GM21447 (cell line): ENCODE data around the gene R3HCC1L.
"Not testable (repeated sequence)": the region's sequence is repeated elsewhere in the genome, so short reads cannot be mapped to it uniquely, and the experiment has no call there.

Experiments
- ATAC-seq: cut with Tn5 transposase; IDR thresholded peaks from one replicate; pipeline ENCODE4 v1.9.1; 2021; ENCODE audit not compliant: unreplicated experiment

The R3HCC1L gene

DNA sequence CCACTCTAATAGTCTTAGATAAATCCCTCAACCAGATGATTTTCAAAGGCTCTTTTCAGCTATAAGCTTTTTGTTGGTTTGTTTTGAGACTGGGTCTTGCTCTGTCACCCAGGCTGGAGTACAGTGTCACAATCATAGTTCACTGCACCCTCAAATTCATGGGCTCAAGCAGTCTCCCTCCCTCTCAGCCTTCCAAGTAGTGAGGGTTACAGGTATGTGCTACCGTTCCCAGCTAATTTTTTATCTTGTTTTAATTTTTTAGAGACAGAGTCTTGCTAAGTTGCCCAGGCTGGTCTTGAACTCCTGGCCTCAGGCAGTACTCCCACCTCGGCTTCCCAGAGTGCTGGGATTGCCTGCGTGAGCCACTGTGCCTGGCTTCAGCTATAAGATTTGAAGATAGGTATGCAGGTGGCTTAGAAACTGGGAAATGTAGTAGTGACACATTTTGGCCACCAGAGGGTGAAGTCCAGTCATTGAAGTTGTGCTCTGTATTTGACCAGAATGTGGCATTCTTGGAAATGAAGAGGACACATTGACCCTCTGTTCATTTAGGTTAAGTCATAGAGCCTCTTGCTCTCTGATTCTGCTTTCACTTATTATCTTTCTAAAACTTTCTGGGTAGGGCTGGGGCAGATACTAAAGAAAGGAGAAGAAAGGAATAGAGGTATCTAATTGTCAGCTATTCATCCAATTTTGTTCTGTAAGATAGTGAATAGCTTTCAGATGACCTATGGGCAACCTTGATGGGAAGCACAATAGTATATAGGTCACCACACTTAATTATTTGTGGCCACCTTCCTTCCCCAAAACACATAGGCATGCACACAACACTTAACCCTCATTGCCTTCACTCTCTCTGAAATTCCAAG is 36.0 kb downstream of the R3HCC1L start:
- ATAC-seq, result no peak

DNA sequence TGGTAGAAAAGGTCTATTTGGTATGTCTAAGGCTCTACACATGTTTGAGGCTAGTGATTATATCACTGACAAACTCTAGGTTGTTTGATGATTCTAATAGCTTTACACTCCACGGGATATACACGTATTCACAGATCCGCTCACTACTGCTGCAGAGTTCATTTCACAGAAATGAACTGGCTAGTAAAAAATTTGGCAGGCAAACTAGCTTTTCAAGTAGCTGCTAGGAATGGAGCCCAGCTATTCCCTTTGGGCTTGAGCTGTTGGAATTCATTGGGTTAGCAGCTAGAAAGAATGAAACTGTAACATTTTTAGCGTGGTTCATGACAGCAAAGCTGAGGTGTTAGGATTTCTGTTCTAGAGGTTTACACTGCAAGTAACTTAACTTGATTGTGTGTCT is 37.6 kb downstream of the R3HCC1L start:
- ATAC-seq, result no peak

DNA sequence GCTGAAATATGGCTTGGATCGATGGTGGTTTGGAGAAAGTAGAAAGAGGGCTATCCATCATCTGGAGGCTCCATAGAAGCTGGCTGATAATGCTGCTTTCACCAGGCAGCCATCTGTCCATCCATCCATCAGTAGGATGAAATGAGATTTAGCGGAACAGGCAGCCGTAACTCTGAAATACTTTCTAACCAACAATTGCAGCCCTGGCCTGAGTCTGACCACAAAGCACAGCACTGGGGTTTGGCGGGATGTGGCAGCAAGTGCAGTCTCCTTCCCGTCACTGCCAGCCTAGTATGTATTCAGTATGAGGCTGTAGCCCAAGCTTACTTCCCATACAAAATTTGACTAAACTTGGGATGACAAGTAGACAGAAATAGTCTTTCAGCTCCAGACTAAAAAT is 38.0 kb downstream of the R3HCC1L start:
- no peak for ATAC-seq

DNA sequence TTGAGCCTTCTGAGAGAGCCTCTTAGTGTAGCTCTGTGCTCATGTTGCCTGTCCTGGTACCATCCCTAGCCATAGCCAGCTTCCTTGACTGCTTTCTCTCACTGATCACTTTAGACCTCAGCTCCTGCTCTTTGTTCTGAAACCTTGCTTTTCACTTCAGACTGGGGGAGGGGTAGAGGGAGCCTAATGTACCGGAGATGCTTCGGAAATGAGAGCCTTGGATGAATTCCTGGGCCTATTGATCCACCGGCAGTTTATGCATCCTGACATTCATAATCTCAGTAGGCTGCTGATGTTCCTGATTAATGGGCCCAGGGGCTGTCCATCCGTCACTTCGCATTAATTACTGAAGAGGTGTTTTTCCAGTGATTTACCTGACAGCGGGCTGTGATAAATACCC is 38.8 kb downstream of the R3HCC1L start:
- ATAC-seq, result no peak

DNA sequence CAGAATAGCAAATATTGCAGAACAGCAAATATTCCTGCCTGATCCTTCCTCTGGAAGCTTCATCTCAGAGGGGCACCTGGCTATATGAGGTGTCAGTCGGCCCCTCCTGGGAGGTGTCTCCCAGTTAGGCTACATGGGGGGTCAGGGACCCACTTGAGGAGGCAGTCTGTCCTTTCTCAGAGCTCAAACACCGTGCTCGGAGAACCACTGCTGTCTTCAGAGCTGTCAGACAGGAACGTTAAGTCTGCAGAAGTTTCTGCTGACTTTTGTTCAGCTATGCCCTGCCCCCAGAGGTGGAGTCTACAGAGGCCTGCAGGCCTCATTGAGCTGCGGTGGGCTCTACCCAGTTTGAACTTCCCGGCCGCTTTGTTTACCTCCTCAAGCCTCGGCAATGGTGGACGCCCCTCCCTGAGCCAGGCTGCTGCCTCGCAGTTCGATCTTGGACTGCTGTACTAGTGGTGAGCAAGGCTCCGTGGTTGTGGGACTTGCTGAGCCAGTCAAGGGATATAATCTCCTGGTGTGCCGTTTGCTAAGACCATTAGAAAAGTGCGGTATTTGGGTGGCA is 48.0 kb downstream of the R3HCC1L start:
- not testable (repeated sequence) for ATAC-seq

- no peak for ATAC-seq
Measured at GRCh38 chr10:98186681-98187080, 52.2 kb downstream of the R3HCC1L start.

DNA sequence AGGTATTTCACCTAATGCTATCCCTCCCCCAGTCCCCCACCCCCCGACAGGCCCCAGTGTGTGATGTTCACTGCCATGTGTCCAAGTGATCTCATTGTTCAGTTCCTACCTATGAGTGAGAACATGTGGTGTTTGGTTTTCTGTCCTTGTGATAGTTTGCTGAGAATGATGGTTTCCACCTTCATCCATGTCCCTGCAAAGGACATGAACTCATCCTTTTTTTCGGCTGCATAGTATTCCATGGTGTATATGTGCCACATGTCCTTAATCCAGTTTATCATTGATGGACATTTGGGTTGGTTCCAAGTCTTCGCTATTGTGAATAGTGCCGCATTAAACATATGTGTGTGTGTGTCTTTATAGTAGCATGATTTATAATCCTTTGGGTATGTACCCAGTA is 56.3 kb downstream of the R3HCC1L start:
- ATAC-seq, result not testable (repeated sequence)

GRCh38 chr10:98193037-98193436 is 58.6 kb downstream of the R3HCC1L start:
- no peak for ATAC-seq

GRCh38 chr10:98194633-98195032 is 60.2 kb downstream of the R3HCC1L start:
- ATAC-seq, result no peak

GRCh38 chr10:98195120-98195519 is 60.7 kb downstream of the R3HCC1L start:
- no peak for ATAC-seq

- no peak for ATAC-seq
Measured at GRCh38 chr10:98196985-98197384, 62.5 kb downstream of the R3HCC1L start.

DNA sequence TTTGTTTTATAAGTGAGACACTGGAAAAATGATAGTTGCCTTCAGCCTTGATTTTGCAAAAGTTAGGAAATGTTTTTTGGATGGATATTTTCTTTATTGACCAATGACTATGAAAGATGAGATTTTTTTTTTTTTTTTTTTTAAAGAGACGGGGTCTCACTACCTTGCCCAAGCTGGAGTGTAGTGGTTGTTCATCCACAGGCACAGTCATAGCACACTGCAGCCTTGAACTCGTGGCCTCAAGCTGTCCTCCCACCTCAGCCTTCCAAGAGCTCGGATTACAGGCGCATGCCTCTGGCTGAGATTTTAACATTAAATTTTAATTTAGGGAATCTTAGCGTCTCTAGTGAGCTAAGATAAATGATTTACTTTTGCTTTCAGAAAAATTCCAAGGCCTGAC is 67.3 kb downstream of the R3HCC1L start:
- no peak for ATAC-seq

- no peak for ATAC-seq
Measured at GRCh38 chr10:98202378-98202777, 67.9 kb downstream of the R3HCC1L start.

DNA sequence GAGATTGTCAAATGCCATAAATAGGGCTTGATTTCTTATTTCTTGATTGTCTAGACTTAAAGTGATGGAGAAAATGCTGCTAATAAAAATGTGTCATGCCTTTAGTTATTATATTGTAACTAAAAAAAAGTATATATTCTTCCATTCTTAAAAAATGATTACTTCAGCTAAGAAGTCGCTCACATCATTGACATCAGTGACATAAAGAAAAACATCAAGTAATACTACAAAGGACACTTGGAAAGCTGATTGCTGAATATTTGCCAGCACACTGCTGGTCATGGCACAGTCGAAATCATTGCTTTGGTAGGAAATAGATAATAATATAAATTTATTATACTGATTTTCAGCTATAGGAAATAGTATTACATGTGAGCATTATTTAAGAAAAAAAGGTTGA is 70.9 kb downstream of the R3HCC1L start:
- ATAC-seq, result no peak

DNA sequence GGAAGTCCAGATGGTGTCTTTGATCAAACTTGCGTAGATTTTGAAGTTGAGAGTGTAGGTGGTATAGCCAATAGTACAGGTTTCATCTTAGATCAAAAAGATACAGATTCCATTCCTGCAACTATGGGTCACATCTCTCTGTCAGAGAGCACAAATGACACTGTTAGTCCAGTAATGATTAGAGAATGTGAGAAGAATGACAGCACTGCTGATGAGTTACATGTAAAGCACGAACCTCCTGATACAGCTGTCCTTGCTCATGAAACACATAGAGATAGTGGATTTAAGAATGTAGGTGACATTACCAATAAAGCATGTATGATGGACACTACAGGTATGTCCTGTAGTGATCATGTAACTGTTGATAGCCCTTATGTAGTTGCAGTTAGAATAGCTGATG is 74.5 kb downstream of the R3HCC1L start:
- ATAC-seq, result no peak

DNA sequence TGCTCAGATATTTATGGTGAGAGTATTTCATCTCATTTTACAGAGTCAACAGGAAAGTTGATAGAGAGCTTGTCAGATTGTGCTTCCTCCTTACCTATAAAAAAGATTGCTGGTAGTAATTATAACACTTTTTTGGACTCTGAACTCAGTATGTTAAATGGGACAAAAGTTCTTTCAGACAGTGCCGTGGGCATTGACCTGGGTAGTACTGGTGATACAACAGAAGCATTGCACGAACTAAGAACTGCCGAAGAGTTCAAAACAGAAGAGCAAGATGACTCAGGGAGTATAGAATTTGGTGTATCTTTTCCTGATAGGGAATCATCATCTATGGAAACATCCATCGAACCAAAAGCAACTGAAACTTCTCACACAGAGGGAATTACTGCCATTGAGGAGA is 75.0 kb downstream of the R3HCC1L start:
- no peak for ATAC-seq

DNA sequence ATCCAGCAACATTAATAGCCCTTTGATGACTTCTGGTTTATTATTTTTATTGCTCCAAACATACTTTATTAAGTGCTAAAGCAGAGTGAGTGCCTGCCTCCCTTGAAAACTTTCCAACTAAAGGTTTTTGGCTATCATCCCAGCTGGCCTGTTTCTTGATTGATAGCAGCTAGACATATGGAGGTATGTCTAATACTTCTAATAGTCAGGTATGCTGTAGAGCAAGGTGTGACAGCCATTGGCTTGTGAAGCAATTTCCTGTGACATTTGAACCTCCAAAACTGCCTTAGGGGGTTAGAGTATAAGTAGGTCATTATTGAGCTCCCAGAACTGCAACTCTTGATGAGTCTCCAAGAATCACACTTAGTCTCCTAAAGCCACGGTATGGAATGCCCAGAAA is 77.7 kb downstream of the R3HCC1L start:
- ATAC-seq, result no peak

GRCh38 chr10:98213740-98214139 is 79.3 kb downstream of the R3HCC1L start:
- no peak for ATAC-seq

DNA sequence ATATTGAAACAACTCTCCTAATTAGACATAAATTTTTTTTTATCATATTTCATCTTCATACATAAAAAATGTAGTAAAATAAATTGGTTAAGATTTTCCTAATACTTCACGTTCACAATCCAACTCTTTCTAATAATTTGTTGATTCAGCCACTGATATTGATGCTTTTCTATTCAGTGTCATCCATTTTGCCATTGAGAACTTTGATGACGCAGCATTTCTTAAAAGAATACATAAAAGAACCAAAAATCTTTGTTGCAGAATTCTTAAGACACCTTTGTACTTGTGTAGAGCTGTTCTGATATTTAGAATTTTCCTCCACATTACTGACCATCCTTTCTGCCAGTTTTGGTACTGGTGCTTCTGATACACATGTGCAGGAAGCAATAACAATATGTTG is 80.9 kb downstream of the R3HCC1L start:
- no peak for ATAC-seq

GRCh38 chr10:98217801-98218200 is 83.3 kb downstream of the R3HCC1L start:
- no peak for ATAC-seq

DNA sequence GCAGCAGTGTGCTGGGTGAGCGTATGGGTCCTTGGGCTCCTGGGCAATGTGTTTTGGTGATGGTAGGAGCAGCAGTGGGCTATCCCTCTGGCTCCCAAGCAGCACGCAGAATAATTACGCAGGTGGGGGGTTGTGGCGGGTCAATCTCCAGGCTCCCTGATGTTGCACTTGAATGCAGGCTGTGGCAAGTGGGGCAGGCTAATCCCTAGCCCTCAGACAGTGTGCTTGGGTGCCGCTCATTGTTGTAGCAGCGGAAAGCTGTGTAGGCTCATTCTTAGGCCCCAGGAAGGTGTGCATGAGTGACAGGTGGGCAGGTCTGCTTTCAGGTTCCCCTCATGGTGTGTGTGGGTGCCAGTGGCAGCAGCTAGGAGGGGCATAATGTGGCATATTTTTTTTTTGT is 89.4 kb downstream of the R3HCC1L start:
- no peak for ATAC-seq

- ATAC-seq, result no peak
Measured at GRCh38 chr10:98224509-98224908, 90.1 kb downstream of the R3HCC1L start.

DNA sequence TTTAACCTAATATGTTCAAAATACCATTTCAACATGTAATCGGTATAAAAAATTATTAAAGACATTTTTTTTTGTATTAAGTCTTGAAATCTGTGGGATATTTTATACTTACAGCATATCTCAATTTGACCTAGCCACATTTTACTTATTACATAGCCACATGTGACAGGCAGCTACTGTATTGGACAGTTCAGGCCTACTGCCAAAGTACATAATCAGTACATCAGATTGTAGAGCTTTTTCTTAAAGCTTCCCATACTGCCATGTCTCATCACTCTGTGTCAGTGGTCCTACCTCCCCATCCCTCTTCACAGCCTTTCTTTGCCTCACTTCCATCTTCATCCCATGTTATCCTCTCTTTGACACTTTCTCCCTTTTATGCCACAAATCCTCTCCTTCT is 90.5 kb downstream of the R3HCC1L start:
- ATAC-seq, result no peak
